Activated CD4-positive, CD25-positive, alpha-beta regulatory T cell treated with anti-CD3 and anti-CD28 coated beads, Interleukin-2, amount 50 U/mL, for 72 hours (primary cell): ENCODE data around the gene ACAP2.
"Not testable (repeated sequence)": the region's sequence is repeated elsewhere in the genome, so short reads cannot be mapped to it uniquely, and the experiment has no call there.

Experiments
- DNase-seq: peaks from one replicate; pipeline ENCODE4 v3.0.0; 2021

Gene ACAP2

DNA sequence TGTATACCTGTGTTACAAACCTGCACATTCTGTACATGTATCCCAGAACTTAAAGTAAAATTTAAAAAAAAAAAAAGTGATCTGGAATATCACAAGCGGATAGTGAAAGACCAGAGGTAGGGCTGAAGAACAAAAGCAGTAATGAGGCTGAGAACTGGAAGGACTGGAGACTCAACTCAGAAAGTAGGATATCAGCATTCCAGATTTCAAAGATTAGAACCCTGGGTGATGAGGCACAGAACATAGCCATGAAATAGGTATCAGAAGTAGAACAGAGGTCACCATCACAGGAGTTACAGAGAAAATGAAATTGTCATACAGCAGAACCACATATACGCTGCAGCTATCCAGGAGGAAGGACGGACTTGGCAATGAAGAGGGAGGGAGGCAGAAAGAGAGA is 56.1 kb downstream of the ACAP2 start:
- DNase-seq, result no peak

DNA sequence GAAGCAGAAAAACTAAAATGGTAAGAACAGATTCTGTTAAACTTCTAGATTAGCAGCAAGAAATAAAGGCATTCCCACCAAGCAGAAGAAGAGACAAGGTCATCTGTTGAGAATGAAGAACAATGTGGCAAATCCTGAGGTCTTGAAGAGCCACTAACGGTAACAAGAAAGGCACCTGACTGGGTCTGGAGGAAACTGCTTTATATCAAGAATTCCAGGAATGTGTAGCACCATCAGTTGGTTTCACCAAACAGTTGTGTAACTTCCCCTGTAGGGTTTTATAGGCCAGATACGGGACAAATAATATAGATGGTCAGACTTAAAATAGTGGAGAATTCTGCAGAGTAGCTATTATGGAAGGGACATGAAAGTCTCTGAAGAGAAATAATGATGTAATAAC is 57.3 kb downstream of the ACAP2 start:
- DNase-seq, result no peak

DNA sequence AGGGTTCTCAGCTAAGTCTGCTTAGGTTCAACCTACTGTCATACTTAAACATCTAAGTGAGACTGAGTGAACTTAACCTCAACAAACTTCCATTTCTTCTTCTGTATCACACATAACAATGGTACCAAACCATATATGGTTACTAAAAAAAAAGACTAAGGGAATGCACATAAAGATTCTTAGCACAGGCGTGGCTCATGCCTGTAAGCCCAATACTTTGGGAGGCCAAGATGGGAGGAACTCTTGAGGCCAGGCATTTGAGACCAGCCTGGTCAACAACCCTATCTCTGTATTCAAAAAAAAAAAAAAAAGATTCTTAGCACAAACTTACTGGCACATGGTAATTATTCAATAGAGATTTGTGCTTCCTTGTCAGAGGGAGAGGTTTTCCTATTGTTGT is 57.9 kb downstream of the ACAP2 start:
- DNase-seq, result no peak

DNA sequence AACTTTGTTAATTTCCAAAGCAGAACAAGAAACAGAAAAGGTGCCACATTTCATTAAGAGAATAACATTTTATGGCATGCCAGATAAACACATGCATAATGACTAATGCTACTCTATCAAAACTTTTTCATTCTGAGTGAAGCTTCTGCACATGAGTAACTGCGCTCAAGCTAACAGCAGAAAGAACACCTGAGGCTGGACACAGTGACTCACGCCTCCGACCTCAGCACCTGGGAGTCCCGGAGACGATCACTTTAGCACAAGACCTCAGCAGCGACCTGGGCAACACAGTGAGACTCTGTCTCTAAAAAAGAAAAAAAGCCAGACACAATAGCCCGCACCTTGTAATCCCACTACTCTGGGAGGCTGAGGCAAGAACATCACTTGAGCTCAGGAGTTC is 70.6 kb downstream of the ACAP2 start:
- DNase-seq, result no peak

DNA sequence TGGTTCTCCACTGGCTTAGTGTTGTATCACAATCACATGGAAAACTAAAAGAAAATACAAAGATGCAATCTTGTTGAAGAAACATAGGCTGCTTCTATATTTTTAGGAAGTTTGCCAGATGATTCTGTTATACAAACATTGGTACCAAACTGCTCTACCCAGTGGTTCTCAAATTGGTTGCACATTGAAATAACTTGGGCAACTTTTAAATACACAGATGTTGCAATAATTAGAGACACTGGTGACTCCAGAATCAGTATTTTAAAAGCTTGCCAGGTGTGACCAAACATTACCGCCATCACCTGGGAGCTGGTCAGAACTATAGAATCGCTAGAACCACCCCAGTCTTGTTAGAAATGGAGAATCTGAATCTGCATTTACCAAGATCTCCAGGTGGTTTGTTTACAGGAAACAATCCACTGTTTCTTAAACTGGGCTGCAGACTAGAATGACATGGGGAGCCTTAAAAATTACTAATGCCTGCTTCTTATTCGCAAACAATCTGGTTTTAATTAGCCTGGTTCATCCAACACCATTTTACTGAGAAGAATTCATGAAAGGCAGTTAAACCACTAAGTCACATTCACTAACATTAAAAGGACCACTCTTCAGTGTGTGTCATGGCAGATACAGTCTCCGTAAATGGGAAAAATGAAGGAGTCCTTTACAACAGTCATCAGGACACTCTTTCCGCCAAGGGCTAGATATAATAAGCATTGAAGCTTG is 76.5 kb downstream of the ACAP2 start:
- DNase-seq, result no peak

DNA sequence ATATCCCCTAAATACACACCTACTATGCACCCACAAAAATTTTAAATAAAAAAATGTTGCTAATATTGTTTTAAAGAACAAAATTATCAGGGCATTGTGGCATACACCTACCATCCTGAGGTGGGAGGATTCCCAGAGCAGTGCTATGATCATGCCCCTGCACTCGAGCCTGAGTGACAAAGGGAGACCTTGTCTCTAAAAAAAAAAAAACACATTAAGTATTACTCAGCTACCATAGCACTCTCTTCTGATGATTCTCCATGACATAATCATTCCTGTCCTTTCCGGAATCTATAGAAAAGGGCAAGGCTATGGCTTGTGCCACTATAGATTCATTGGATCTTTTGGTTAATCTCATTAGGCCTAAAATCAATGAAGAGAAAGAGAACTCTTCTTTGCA is 77.4 kb downstream of the ACAP2 start:
- DNase-seq, result no peak

DNA sequence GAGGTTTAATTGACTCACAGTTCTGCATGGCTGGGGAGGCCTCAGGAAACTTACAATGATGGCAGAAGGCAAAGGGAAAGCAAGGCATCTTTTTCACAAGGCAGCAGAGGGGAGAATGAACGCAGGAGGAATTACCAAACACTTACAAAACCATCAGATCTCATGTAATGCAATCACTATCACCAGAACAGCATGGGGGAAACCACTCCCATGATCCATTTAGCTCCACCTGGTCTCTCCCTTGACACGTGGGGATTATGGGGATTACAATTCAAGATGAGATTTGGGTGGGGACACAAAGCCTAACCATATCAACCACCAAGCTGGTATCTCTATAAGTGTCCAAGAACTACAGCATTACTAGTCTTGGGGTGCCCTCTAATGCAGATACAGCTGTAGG is 85.0 kb downstream of the ACAP2 start:
- not testable (repeated sequence) for DNase-seq

DNA sequence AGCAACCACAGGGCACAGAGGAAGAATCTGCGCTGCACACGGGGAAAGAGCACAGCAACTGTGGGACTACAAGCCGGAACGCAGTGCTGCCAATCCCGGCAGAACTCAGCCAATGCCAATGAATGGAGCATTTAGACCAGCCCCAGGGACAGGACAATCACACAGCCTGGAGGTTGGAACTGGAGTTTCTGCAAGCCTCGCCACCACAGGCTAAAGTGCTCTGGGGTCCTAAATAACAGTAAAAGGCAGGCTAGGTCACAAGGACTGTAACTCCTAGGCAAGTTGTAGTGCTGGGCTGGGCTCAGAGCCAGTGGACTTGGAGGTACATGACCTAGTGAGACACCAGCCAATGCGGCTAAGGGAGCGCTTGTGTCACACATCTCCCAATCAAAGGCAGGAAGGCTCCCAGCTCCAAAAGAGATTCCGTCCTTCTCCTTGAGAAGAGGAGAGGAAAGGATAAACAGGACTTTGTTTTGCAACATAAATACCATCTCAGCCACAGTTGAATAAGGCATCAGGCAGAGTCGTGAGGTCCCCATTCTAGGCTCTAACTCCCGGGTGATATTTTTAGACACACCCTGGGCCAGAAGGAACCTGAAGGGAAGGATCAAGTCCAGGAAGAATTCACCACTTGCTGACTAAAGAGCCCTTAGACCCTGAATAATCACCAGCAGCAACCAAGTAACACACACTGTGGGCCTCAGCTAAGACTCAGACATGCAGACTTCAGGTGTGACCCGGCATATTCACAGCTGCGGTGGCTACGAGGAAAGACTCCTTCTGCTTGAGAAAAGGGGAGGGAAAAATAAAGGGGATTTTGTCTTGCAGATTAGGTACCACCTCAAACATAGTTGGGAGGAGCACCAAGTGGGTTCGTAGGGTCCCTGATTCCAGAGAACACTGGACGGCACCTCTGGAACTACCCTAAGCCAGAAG is 86.4 kb downstream of the ACAP2 start:
- no peak for DNase-seq

DNA sequence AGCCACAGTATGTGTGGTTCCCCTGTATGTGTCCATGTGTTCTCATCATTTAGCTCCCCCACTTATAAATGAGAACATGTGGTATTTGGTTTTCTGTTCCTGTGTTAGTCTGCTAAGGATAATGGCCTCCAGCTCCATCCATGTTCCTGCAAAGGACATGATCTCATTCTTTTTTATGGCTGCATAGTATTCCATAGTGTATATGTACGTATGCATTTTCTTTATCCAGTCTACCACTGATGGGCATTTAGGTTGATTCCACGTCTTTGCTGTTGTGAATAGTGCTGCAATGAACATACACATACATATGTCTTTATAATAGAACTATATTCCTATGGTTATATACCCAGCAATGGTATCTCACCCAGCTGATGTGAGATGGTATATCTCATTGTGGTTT is 88.8 kb downstream of the ACAP2 start:
- DNase-seq, result not testable (repeated sequence)

DNA sequence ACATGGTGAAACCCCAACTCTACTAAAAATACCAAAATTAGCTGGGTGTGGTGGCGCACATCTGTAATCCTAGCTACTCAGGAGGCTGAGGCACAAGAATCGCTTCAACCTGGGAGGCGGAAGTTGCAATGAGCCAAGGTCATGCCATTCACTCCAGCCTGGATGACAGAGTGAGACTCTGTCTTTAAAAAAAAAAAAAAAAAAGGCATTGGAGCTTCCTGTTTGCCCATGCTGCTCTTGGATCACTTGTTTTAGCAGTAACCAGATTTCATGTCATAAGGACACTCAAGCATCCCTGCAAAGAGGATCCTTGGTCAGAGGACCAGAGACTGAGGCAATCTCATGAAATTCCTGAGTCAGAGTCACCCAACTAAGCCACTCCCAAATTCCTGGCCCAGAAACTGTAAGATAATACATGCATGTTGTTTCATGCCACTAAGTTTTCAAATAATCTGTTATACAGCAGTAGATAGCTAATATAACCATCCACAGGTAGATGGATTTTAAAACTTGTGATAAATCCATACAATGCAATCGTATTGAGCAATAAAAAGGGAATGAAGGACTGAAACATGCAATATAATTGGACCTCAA is 89.8 kb downstream of the ACAP2 start:
- no peak for DNase-seq

DNA sequence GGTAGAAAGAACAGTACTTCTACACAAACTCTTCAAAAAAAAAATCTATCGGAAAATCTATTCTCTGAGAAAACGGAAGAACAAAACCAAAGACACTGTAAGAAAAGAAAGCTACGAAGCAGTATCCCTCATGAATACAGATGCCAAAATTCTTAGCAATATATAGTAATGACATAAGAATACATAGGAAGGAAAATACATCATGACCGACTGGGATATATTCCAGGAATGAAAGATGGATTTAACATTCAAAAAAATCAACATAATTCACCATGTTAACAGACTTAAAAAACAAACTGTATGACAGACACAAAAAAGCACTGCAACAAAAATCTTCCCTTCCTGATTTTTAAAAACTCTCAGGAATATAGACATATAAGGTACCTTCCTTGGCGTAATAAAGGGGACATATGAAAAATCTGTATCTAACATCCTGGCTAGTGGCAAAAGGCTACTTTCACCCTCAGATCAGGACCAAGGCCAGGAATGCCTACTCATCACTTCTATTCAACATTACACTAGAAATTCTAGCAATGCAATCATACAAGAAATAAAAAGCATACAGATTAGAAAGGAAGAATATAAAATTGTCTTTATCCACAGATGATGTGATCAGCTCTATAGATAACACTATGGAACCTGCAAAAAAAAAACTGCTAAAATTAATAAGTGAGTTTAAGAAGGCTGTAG is 94.2 kb downstream of the ACAP2 start:
- DNase-seq, result no peak

DNA sequence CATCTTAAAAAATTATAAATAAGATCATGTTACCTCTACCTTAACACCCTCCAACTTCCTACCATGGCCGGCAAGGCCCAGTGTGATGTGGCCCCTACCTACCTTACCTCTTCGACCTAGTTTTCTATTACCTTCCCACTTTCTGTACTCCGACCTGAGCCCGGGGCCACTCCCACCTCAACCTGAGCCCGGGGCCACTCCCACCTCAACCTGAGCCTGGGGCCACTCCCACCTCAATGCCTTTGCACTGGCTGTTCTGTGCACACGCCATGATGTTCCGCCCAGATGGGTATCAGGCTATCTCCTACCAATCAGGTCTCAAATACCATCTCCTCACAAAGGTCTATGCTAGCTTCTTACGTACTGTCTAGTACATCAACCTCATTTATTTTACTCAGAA is 105.1 kb downstream of the ACAP2 start:
- no peak for DNase-seq

DNA sequence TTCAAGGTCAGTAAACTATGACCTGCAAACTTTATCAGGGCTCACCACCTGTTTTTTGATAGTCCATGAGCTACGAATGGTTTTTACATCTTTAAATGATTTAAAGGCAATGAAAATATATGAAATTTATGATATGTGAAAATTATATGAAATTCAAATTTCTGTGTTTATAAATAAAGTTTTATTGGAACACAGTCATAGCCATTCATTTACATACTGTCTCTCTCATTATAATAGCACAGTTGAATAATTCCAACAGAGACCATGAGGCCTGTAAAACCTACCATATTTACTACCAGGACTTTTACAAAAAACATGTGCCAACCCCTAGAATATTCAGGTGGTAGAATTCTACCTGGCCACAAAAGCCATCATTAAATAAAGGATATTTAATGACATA is 107.9 kb downstream of the ACAP2 start:
- DNase-seq, result no peak

DNA sequence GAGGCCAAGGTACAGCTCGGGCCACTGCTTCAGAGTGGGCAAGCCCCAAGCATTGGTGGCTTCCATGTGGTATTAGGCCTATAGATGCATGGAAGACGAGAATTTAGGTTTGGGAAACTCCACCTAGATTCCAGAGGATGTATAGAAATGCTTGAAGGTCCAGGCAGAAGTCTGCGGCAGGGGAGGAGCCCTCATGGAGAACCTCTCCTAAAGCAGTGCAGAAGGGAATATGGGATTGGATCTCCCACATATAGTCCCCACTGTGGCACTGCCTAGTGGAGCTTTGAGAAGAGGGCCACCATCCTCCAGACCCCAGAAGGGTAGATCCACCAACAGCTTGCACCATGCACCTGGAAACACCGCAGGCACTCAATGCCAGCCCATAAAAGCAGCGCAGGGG is 123.8 kb downstream of the ACAP2 start:
- no peak for DNase-seq

DNA sequence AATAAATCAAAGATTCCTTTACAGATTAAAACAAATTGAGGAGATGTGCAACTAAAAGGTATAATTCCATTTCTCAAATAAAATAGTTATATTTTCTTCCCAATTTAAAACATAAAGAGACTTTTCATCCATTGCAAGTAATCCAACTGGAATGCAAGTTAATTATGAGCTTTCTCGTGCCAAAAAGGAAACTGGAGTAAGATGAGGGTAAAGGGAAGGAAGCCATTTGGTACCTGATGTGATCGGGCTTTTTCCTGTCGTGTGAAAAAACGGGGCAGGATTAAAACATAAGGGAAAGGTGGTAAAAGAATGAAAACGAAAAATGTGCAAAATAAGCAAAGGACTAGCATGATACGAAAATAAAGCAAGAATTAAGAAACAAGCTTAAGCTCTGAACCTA is 130.1 kb downstream of the ACAP2 start:
- no peak for DNase-seq

DNA sequence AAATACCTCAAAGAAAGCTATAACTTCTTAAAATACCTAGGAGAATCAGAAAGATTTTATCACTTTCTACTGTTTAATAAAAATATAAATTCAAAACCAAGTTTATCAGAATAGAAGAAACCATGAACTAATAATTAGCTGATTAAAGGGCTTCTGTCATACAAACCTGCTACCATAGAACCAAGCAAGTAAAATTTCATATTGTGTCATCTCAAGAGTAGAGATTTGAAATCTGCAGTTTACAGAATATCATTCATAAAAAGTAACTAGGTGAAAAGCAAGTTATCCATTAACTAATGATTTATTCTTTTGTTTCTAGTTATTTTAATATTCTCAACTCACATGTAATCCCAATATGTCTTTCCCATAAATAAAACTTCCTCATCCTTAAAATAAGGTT is 135.1 kb downstream of the ACAP2 start:
- DNase-seq, result no peak

DNA sequence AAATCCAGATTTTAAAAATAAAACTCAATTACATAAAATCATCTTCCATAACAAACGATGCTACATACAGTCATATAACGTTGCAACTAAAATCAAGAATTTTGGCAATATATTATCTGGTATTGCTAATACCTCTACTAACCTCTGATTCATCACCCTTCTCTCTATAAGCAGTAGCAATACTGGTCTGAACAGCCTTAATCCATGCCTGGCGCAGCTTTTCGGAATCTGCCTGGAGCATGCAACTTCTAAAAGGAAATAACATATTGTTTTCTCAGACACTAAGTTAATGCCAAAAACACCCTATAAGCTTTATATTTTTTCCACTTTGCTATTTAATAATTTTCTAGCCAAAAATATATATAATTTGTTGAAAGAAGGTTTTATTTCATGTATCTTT is 136.5 kb downstream of the ACAP2 start:
- no peak for DNase-seq

DNA sequence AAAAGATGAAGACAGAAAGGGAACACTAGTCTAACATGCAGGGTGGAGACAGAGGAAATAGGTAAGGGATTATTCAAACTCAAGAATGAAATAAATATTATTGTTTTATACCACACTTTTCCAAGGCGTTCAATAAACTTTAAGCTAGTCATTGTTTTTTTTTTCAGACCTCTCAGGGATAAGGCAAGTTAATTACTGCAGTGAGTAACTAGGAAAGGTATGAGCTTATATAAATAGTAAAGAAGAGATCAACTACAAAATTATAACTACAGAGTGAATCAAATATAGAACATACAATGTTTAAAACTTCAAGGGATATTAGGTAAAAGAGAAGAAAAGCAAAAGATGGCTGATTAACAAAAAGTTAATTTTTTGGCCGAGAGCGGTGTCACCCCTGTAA is 140.4 kb downstream of the ACAP2 start:
- no peak for DNase-seq

DNA sequence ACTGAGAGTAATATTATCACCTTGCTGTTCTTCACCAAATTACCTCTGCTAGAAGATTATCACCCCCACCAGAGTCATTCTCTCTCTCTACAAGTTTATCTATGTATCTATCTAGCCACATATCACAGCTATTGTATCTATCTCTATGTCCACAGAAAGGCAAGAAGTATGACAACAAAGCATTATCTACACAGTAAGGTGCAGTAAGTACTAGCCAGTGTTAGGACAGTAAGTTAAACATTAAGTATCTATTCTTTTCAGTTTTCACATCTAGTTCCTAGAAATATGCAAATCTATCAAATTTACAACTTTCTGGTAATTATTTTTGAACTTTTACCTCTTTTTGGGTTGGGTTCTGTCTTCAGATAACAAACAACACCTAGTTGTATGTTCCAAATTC is 145.4 kb downstream of the ACAP2 start:
- DNase-seq, result no peak

DNA sequence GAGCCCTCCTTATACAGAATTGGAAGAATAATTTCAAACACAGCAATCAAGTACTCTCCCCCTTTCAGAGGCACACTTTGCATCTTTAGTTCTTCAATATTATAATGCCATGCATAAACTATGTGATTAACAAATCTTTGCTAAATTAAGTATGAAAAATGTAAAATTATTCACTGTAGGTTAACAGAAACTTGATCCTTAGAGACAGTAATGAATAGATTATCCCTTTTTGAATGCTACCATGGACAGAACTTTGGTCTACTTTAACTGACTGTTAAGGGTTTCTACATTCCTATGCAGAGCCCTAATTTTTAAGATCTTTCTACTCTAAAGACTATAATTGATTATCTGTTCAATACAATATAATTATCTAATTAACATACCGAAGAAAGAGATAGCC is 146.2 kb downstream of the ACAP2 start:
- DNase-seq, result no peak

DNA sequence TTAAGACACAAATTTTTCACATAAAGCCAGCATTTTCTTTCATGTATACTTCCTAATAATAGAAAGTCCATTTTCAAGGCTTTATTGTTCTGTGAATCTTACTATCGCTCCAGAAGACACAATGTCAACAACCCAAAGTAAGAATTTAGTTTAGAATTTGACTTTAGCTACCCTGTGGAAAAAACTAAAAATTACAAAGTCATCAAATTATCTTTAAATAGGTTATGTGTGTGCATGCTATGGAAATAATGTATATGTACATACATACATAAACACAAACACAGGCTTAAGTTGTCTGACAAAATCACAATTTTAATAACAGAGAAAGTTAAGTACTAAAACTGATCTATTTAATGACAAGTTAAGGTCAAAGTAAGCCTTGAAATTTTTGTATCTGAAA is 151.7 kb downstream of the ACAP2 start:
- DNase-seq, result no peak

DNA sequence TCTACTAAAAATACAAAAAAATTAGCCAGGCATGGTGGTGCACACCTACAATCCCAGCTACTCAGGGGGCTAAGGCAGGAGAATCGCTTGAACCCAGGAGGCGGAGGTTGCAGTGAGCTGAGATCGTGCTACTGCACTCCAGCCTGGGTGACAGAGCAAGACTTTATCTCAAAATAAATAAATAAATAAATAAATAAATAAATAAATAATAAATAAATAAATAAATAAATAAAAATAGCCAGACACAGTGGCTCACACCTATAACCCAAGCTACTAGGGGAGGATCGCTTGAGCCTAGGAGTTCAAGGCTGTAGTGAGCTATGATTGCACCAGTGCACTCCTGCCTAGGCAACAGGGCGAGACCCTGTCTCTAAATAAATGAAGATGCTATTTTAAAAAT is 152.2 kb downstream of the ACAP2 start:
- not testable (repeated sequence) for DNase-seq

DNA sequence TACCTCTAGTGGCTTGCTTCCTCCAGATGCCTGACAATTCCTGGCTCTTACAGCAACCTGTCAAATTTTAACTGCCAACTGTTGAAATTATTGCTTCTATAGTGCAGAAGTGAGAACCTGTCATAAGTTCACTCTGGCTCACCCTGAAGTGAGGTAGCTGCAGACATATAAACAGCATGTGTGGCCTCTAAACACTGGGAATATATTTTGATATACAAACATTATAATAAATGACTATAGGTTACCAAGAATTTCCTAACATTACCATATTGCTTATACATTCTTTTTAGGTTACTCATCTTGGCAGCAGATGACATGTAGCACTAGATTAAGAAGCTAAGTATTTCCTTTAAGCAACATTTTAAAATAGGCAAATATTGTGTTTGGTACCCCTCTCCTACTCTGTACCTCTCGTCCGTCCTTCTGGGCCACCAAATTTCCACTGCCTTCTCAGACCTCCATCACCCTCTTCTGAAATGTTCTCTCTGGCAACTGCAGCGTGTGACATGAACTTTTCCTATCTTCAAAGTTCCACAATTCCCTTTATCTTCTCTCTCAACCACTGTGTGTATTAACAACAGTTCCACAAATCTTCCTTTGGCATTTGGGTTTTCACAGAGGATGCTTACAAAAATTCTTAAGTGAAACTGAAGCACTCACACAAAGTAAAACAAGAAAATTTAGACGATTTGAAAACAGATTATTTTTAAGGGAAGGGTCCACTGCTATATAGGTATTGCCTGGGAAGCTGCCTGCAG is 156.5 kb downstream of the ACAP2 start:
- no peak for DNase-seq
